DLD1 (cell line): Measurements from ENCODE around the gene MARCHF3.
"Not testable (repeated sequence)": the region's sequence is repeated elsewhere in the genome, so short reads cannot be mapped to it uniquely, and the experiment has no call there.

Experiments used
- in situ Hi-C: cut with HindIII; loops from 2 replicates; pipeline ENCODE4 v1.10.0; 2017; ENCODE audit warnings: low sequenced_read_pairs

Gene MARCHF3

DNA sequence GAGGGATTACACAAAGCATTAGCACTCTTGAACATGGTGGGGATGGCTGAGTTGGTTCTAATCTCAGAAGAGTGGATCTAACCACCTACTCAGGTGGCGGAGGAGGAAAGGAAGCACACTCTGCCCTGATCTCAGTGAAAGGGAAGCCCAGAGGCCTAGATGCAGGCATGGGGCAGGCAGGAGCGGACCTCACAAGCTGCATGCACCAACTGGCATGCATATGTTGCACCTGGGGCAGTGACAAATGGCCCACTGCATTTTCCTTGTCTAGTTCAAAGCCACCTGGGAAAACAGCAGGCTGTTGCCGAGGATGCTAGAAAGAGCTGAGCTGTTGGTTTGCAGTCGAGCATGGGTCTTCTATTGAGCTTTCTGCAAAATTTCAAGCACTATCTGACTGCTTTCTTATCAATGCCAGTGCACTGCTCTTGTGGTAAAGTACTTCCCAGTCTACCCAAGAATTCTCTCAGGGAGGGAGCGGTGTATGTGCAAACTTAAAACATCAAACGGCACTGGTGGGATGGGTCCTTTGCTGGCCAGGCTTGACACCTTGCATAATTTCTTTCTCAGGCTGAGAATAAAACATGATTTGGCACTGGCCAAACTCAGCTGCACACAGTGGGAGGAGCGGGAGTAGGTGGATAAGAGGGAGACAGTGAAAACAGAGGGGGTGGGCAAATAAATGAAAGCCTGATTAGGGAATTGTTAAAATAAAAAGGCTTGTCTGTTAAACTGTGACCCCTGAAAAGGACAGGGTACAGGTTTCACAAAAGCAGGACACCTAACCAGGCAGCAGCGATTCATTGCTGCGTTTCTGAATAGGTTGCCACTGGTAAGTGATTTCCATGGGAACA, 108.9 kb downstream of the MARCHF3 start:
- in situ Hi-C loops, result no loop called here

DNA sequence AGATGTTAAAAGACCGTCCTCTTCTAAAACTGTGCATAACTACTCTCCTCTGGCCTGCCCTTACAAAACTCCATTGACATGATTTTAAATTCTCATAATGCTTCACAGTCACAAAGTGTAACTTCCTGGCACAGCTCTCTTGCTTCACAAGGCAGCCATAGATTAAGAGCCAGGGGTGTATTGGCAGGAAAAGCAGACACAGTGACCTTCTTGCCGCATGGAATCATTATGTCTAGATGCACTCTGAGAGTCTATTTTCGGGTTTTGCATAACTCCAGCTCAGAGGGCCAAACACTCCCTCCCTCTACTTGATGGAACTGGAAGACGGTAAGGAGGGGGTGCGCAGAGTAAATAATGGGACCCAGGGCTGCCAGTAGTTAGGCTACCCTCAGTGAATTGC, 110.1 kb downstream of the MARCHF3 start:
- in situ Hi-C loops, result no loop called here

DNA sequence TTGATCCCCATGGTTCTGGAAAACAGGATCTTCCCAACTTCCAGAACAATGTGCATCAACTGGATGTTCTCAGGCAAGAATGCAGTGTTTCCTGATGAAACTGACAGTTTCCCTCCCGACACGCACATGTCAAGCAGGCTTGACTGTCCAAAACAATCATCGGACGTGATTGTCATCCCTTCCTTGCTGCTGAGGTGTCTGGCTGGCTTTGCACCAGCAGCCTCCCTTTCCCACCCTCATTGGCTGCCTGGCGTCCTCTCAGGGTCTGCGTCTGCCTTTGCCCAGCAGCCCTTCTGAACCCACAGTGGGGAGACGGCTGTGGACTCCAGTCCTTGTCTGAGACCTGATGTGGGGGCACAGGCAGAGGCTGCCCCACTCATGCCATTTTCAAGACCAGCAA, 110.8 kb downstream of the MARCHF3 start:
- in situ Hi-C loops, result no loop called here

DNA sequence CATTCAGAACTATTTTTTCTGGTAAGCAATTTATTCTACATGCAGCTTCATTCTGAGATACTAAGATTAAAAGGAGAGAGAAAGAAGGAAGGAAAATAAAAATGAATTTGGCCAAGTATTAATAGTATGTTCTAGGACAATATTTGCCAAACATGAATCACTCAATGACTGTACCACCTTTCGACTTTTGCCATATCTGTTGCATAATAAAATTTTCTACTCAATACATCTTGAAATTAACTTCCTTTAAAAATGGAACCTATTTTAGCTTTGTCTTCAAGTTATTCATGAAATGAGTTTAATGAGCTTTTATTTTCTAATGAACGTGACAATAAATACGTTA, 111.8 kb downstream of the MARCHF3 start:
- in situ Hi-C loops, result no loop called here

DNA sequence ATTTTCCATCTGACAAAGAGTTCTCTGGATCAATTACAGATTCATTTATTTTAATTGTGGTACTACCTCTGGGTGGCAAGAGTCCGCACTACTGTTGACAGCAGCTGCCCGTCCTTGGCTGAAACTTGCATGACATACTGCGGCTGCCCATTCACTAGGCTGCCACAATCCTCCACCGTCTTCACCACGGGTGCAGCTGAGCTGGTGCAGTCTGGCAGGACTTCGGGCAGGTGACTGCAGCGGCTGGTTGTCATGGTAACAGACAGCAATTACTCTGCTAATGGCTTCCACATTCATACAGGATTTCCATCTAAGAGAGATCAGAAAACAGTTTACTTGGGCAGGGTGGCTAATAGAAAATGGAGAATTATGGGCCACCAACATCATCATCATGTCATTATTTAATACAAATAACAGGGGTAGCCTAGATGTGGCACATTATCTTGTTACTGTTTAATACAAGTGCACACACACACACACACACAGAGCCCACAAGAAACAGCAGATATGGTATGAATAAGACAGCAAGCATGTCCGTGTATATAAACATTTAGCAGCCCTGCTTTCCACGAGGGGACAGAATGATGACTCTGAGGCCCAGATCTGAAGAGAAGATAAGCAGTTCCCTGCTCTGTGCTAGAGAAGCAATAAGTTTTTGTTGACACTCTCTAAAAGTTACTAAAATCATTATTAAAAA, 112.3 kb downstream of the MARCHF3 start:
- in situ Hi-C loops, result no loop called here

DNA sequence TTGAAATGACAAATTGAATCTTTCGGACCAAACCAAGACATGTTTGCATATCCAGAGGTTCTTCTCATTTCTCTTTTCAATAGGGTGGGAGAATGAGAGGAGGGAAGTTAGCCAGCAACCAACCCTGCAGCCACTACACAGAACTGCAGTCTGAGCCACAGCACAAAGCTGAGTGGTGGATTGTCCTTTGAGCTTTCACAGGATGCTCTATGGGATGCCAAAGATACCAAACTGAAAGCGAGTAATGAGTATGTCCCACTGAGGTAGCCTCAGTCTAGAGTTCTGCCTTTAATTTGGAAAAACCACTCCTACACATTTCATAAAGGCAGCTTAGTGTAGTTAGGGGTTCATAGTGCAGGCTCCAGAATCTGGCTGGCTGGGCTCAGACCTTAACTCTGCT, 114.9 kb downstream of the MARCHF3 start:
- in situ Hi-C loops, result no loop called here

DNA sequence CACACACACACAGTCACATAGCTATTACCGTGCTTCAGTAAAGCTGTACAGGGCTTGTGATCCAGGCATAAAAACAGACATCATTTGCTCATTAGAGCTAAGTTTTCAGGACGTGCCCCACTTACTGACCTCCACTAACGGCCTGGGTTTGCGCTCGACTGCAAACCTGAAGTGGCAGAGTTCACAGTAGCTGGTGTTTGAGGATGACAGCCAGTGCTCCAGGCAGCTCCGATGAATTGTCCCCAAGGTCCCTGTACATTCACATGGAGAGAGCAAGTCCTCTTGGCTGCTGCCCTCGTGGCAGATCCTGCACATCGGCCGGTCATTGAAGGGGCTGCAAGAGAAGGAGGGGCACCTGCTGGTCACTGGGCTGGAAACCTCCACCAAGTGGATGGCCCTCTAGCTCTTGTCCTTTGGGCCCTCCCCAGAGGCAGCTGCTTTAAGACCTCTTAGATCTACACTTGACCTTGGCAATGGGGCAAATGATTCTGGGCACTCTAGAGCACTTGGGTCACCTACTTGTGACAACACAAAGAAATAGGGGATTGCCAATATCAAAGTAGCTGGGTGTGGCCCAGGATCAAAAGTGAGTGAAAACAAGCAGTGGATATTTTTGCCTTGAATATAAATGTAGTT, 115.4 kb downstream of the MARCHF3 start:
- in situ Hi-C loops, result no loop called here

DNA sequence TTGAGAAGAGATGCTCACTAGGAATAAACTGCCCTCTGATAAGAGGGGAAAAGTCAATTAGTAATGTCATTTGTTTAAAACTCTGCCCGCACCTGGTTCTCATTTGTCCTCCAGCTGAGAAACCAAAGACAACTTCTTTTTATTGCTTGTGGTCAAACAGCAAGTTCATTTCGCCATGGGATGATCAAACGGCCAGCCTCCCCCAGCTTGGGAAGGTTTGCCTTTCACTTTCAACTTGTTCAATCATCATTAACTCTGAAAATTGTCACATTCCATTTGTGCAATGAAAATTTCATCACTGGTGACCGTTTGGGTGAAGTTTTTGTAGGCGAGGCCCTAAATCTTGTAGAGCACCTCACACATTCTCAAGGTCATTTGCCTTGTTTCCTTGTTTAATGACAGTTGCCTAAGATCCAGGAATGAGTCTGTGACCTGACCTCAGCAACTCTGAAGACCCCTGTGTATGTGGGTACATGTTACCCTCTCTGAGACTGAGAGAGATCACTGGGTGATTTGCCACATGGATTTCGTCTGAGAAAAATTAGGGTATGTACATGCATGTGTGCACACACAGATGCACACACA, 117.7 kb downstream of the MARCHF3 start:
- in situ Hi-C loops, result no loop called here

DNA sequence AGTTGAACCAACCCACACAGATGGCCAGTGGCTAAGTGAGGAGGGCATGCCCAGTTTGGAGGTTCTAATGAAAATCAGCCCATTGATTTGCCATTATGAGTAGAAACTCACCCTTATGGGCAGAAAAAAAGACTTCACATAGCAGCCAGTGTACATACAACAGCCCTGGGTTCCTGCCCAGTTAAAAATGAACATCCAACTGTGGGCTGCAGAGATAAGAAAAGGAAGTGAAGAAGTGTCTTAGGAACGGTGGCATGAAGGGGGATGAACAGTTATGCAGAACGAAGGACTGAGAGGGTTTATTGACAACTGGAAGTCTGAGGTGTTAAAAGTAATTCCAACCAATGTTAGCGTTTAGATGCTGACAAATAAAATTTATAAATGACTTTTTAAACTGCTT, 118.4 kb downstream of the MARCHF3 start:
- in situ Hi-C loops, result no loop called here

DNA sequence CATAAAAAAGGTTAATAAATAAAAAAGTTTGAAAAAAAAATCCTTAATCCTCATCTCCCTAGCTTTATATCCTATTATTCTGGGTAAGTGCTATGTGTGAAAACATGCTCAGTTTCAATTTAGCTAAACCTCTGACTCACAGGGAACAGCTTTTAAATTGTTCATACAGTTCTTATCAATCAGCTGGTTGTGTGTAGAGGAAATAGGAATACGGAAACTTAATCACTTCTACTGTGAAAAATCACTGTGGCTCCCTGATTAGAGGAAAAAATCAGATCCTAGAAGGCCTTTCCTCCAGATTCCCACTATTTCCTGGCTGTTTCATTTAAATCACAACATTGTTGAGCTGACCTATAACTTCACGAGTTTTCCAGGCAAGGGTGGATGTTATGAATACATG, 120.5 kb downstream of the MARCHF3 start:
- in situ Hi-C loops, result no loop called here

DNA sequence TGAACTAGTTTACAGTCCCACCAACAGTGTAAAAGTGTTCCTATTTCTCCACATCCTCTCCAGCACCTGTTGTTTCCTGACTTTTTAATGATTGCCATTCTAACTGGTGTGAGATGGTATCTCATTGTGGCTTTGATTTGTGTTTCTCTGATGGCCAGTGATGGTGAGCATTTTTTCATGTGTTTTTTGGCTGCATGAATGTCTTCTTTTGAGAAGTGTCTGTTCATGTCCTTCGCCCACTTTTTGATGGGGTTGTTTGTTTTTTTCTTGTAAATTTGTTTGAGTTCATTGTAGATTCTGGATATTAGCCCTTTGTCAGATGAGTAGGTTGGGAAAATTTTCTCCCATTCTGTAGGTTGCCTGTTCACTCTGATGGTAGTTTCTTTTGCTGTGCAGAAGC, 126.0 kb downstream of the MARCHF3 start:
- in situ Hi-C loops, result not testable (repeated sequence)

DNA sequence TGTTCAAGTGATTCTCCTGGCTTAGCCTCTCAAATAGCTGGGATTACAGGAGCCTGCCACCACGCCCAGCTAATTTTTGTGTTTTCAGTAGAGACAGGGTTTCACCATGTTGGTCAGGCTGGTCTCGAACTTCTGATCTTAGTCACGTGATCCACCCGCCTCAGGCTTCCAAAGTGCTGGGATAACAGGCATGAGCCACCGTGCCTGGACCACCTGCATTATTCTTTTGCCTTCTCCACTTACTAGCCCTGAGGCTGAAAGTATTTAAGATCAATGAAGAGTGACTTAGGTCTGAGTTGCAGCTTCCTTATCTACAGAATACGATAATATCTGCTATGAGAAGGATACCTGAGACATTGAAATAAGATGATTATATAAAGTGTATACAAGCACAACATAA, 129.6 kb downstream of the MARCHF3 start:
- in situ Hi-C loops, result no loop called here

DNA sequence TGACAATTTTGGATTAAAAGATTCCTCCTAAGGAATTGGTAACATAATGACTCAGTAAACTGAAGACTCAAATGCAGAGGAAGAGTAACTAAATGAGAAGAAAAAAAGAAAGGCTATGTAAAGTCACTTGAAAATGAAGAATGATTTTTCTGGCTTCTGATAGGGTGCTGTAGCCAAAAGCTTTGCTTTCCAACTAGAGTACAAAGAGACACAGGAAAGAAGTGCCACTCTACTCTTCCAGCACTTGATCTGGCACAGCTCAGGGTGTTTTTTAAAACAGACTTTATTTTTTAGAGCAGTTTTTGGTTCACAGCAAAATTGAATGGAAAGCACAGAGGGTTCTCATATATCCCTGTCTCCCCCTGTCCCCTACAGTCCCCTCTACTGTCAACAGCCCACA, 130.9 kb downstream of the MARCHF3 start:
- in situ Hi-C loops, result no loop called here

DNA sequence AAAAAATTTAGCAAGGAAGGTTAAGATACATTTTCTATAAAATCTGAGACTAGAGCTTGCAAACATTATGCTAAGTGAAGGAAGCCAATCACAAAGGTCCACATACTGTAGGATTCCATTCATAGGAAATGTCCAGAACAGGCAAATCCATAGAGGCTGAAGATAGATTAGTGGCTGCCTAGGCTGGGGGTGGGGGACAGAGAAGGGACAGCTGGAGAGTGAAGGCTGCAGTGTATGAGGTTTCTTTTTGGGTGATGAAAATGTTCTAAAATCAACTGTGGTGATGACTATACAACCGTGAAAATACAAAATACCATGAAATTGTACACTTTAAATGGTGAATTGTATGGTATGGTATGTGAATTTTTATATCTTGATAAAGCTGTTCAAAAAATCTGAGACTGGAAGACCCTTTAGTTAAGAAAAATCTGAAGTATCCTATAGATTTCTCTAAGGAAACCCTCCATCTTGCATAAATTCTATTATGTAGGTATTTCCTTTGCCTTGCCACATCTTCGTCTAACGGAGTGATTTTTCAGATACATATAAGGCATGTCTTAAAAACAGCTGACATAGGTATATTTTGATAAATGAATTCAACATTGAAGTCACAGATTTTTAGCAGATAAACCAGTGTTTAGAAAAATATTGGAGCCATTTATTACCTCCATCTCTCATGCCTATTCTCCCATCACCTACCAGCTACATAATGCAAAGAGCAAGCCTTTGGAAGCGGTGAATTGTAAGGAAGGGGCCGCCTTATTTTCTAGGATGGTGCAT, 132.3 kb downstream of the MARCHF3 start:
- in situ Hi-C loops, result no loop called here

DNA sequence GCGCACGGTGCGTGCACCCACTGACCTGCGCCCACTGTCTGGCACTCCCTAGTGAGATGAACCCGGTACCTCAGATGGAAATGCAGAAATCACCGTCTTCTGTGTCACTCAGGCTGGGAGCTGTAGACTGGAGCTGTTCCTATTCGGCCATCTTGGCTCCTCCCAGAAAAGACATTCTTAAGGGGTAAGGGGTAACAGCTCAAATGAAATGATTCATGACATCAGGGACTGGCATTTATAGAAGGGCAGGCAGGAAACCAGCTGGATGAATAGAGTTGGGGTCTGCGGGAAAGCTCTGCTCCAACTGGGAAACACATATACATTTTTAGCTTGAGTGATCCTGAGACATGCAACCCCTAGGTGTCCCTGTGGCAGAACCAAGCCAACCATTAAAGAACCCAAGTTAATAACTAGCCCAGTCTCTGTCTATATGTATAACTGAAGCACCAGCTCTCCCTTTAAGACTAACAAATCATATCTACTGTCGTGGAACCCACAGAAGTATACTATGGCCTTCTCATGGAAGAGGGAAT, 134.1 kb downstream of the MARCHF3 start:
- in situ Hi-C loops, result no loop called here

DNA sequence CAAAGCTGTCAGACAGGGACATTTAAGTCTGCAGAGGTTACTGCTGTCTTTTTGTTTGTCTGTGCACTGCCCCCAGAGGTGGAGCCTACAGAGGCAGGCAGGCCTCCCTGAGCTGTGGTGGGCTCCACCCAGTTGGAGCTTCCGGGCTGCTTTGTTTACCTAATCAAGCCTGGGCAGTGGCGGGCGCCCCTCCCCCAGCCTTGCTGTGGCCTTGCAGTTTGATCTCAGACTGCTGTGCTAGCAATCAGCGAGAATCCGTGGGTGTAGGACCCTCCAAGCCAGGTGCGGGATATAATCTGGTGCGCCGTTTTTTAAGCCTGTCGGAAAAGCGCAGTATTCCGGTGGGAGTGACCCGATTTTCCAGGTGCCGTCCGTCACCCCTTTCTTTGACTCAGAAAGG, 134.6 kb downstream of the MARCHF3 start:
- in situ Hi-C loops, result not testable (repeated sequence)

DNA sequence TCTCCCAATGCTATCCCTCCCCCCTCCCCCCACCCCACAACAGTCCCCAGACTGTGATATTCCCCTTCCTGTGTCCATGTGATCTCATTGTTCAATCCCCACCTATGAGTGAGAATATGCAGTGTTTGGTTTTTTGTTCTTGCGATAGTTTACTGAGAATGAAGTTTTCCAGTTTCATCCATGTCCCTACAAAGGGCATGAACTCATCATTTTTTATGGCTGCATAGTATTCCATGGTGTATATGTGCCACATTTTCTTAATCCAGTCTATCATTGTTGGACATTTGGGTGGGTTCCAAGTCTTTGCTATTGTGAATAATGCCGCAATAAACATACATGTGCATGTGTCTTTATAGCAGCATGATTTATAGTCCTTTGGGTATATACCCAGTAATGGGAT, 139.9 kb downstream of the MARCHF3 start:
- in situ Hi-C loops, result not testable (repeated sequence)

DNA sequence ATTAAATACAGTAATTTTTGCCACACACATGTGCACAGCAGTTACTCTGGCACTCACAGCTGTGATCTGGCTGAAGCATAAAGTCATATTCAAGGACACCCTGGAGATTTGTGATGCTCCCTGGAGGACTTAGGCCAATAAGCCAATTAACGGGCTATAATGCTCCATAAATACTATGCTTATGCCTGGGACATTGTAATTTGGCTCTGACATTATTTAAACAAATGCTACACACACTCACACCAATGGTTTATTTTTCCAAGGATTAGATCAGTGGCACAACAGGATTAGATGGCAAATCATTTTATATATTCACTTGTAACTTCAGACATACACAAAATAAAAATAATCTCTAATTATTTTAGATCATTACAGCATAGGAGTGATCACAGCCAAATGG, 142.2 kb downstream of the MARCHF3 start:
- in situ Hi-C loops, result no loop called here

DNA sequence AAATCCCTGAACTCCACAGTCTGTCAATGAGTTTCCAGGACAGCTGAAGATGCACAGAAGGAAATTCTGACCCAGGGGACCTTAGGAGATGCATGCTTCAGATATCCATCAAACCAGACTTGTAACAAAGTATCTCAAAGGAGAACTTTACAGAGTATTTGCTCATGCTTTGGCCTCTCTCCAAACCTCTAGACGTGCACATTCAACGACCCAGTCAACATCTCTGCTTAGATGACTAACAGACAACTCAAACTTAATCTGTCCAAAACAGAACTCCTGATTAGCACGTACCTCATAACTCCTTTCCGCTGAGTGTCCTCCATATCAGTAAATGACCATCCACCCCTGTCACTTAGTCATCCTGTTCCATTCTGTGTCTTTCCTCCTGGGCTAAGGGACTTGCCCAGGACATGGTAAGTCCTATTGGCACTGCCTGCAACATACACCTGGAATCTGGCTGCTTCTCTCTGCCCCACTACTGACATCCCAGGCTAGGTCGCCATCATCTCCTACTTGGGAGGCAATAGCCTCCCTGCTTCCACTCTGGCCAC, 146.0 kb downstream of the MARCHF3 start:
- in situ Hi-C loops, result no loop called here

DNA sequence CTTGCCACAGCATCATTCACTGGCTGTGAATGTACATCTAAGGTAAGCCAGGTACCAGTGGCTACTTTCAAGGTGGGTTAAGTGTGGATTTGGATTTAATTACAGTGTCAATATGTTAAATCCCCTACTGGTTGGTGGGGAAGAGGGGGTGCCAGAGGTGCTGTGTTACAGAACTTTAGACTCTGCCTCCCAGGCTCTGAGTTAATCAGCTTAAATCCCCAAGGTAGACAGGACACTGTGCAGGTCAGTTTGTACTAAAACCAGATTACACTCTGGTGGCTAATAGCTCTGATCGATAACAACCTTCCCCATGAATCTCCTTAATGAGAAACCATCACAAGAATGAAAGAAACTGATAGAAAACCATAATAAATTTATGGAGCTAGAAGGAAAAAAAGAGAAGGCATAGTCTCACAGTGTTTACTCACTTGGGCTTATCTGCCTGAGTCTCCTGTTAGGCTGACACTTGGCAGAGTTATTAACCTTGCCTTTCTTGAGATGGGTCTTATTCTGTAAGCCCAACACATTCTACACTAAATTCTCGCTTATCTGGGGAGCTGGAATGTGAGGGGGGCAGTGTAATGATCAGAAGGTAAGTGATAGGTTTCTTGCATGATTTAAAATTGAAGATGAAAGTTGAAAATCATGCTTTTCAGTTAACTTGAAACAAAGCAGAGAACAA, 146.7 kb downstream of the MARCHF3 start:
- in situ Hi-C loops, result no loop called here
